Suppressor macrophage (primary cell): ENCODE data around the gene FZD7.

Source experiments
- DNase-seq, 4 experiments: peaks; one replicate each; pipeline ENCODE4 v3.0.0-alpha.2; 2020 to 2022
- total RNA-seq, 17 experiments: gene quantifications; one replicate each; lab custom pipeline; 2026; ENCODE audit warnings: mixed read lengths in 6 of 17, inconsistent platforms in 3 of 17; lab: John Stamatoyannopoulos, UW

FZD7 gene
- 1.3 to 3.0 (median 1.8) reads per million in 17 experiments for total RNA-seq

DNA sequence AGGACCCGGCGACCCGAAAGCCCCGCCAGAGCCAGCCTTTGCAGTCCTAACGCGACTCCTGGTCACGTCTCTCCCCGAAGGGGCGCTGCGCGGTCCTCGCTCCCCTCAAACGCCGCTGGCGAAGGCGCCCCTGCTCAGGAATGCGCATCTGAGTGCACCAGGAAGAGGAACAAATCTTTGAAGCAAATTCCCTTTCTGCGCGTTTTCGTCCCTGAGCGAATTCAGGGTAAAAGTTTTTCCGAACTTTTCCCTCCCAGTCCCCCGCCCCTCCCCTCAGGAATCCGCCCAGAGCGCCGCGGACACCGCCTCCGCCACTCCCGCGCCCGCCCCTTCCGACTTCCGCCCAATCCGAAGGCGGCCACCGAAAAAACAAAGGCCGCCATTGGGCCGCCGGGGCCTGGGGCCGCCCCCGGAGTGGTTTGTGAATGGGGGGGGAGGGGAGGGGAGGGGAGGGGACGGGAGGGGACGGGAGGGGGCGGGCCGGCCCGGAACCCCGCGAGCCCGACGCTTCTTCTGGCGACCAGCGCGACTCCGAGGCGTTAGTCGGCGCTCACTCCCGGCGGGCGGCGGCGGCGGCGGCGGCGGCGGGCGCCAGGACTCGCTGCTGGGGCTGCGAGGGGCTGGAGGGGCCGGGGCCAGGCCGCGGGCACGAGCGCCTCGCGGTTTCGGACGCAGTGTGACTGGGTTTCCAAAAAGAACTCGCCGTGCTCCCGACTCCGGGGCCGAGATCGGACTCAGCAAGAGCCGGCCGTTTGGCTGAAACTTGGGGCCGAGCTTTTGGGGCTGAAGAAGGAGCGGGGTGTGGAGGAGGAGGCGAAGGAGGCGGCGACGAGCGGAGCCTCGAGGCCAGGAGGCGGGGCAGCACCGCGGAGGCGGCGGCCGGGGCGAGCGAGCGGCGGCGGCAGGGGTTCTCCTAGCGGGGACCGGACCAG lies at the start of gene FZD7:
Gene FZD7, plus strand, starts transcription at position 539 of the 932 bp plus-strand sequence. CDS start 793 bp downstream, outside the sequence.
- DNase-seq = peak; percentile 88 to 96 (median 92)

DNA sequence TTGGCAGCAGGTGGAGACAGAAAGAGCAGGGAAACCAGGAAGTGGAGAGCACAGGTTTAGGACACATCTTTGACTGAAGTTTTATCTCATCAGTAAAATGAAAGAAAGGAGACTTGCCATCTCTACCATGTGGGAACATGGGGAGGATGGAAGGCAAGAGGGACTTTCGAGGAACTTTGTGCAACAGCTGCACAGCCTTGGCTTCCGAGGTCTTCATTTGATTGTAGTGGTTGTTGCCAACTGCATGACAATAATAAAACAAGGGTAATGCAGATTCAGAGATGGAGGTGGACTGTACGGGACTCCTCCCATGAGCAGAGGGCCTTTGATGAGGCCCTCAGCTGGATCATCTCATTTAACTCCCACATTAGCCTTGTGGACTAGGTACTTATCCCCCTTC lies 49.3 kb upstream of the FZD7 start:
- no peak for DNase-seq

GRCh38 chr2:201984800-201985525 lies 48.7 kb upstream of the FZD7 start:
- peak in 3 of 4 experiments; percentile 20 to 48 (median 23) for DNase-seq

- DNase-seq = no peak
Measured at GRCh38 chr2:201985728-201986462, 47.8 kb upstream of the FZD7 start.

DNA sequence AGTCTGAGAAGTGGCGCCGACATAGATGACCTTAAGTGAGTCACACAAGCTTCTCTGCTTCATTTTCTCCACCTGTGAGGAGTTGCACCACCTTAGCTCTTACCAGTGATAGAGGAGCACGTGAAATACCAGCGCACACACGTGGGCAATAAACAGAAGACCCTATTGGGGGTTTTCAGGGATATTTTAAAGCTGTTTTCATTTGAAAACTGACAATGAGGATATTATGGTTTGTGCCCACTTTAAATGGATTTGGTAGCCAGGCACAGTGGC lies 47.3 kb upstream of the FZD7 start:
- no peak for DNase-seq

DNA sequence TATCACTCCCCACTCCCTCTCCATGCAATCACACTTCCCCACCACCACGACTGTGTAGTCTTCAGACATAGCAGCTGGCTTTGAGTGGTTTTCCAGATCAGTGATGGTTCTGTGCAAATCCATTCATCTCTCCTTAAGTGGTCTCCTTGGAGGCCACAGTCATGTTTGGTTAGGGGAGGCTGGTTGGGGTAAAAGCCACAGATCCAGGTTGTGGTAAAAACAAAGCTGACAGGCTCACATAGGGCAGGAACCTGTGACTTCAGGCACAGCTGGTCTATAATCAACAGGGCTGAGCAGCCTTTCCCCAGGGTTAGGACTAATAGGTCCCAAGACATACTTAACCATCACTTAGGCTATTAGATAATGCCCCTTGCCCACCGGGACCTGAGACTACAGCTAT lies 46.2 kb upstream of the FZD7 start:
- DNase-seq = no peak

GRCh38 chr2:201990069-201990468 lies 43.6 kb upstream of the FZD7 start:
- DNase-seq = no peak

GRCh38 chr2:201992960-201993359 lies 40.7 kb upstream of the FZD7 start:
- no peak for DNase-seq

- DNase-seq = no peak
Measured at GRCh38 chr2:201994973-201995638, 38.5 kb upstream of the FZD7 start.

DNA sequence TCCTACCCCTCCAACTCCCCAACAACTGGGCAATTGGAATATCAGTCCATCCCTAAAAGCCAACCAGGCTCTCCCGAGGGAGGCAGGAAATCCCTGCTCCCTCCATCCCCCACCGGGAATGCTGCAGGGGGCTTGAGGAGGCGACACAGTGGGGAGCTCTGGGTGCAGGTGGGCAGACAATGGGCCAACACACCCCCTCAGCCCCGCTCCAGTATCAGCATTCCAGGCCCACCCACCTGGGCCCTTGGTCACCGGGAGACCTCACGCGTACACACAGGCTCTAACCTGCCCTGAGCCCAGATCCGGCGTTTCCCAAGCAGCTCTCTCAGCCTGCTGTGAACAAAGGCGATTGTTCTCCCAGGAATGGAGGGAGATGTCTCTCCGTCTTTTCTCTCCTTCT lies 37.6 kb upstream of the FZD7 start:
- no peak for DNase-seq

DNA sequence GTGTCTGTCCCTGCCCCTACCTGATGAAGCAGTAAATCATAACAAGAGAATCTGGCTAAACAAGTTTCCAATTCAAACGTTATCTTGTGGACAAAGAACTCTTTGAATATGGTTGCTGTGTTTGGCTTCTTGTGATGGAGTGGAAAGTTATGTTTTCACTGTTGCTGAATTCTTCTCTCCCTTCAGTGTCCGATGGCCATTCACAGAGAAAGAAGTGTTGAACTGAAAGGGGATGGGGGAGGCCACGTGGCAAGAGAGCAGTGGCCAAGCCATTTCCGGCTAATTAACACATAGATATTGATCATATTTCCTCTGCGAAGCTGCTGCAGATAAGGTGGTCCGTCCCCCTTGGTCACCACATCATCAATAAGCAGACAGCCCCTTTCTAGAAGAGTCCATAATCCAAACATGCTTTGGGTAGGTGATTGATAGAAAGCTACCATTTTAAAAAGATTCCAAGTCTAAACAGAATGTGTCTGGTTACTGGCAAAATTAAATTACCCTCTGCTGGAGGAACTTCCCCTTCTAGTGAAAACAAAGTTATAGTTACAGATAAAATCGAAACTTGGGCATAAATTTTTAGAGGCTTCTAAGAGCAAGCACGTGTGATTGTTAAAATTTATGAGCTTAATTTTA lies 36.9 kb upstream of the FZD7 start:
- DNase-seq = peak in 1 of 4 experiments; percentile 6

GRCh38 chr2:201999279-201999678 lies 34.4 kb upstream of the FZD7 start:
- DNase-seq = no peak

- DNase-seq = no peak
Measured at GRCh38 chr2:202001826-202002225, 31.8 kb upstream of the FZD7 start.

- DNase-seq = no peak
Measured at GRCh38 chr2:202002381-202002780, 31.3 kb upstream of the FZD7 start.

DNA sequence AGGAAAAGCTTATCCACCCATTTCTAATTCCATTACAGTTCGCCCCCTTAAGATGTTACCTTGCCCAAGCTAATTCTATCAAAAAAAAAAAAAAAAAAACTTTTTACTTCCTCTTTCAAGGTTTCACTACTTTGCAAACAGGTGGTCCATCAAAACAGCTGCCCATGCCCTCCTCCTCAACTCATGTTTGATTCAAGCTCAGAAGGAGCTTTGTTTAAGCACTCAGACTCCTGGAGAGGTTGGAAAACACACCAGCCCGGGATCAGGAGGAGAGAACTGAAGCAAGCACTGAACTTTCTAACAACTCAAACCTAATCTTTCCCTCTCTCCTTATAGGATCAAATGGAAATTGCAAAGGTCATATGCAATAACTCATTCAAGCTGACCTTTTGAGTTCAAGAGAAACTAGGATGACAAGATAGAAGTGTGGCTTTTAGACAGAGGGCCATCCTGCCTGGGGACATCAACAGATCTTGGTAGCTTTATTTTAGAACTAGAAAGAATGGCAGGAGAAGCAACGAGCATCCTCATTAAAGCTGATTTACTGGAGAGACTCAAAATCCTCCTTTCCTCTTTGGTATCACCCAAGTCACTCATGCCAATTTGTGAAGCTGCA lies 28.3 kb upstream of the FZD7 start:
- no peak for DNase-seq

GRCh38 chr2:202006301-202006700 lies 27.4 kb upstream of the FZD7 start:
- DNase-seq = peak in 3 of 4 experiments; percentile 6 to 45 (median 12)

- no peak for DNase-seq
Measured at GRCh38 chr2:202007015-202007982, 26.4 kb upstream of the FZD7 start.

- no peak for DNase-seq
Measured at GRCh38 chr2:202007983-202008354, 25.7 kb upstream of the FZD7 start.

DNA sequence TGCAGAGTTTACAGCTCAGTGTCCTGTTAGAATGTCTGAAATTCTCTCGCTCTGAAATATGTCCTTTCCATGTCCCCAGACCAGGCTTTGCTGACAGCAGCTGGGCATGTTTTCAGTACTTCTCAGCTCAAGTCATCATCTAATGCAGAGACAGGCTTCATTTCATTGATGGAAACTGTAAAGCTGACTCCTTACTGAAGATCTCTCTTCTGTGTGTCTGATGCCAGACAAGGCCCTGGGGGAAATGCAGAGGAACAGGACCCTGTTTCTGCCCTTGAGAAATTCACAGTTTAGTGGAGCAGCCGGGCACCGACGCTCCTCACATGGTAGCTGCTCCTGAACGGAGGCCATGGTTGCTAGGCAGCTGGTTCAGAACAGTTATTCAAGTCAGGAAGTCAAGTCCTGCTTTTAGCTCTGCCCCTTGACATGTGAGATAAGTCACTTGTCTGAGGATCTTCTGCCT lies 24.6 kb upstream of the FZD7 start:
- no peak for DNase-seq

DNA sequence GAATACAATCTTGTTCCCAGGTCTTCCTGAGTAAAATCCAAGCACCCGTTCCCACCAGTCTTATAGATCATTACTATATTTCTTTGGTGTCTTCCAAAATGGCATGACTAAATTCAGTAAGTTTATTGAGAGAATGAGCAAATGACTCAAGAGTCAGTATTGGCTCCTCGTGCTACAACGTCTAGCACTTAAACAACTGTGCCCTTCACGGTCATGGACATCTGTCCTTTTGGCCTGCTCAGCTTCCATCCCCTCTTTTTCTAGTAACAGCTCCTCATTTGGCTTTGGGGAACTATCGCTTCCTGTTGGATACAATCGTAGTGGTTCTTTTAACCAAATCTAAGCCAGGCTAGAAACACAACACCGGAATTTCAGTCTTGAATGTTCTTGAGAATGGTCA lies 24.1 kb upstream of the FZD7 start:
- DNase-seq = no peak
